Islet of Langerhans (tissue), 1 donor: ENCODE measurements around the gene PDCD4.

ENCODE experiments used
- FAIRE-seq: peaks from one replicate; lab custom pipeline; 2011; peaks lifted over from hg19 to GRCh38; lab: Jason Lieb, UNC

PDCD4 gene

GRCh38 chr10:110871298-110872084 lies at the start of gene PDCD4:
PDCD4 (plus strand) TSS chr10:110871928; CDS start chr10:110876028, 4,100 bp downstream.
- FAIRE-seq = no peak

GRCh38 chr10:110822035-110822711 lies 49.6 kb upstream of the PDCD4 start:
- FAIRE-seq = no peak

GRCh38 chr10:110822712-110823311 lies 48.9 kb upstream of the PDCD4 start:
- FAIRE-seq = peak; percentile 98

- FAIRE-seq = peak; percentile 13
Observed at GRCh38 chr10:110824152-110824441, 47.6 kb upstream of the PDCD4 start.

- peak; percentile 9 for FAIRE-seq
Observed at GRCh38 chr10:110824660-110825059, 47.1 kb upstream of the PDCD4 start.

GRCh38 chr10:110825508-110825907 lies 46.2 kb upstream of the PDCD4 start:
- no peak for FAIRE-seq

- no peak for FAIRE-seq
Observed at GRCh38 chr10:110827410-110827809, 44.3 kb upstream of the PDCD4 start.

- FAIRE-seq = no peak
Observed at GRCh38 chr10:110827875-110828274, 43.9 kb upstream of the PDCD4 start.

- FAIRE-seq = no peak
Observed at GRCh38 chr10:110828525-110828924, 43.2 kb upstream of the PDCD4 start.

- FAIRE-seq = no peak
Observed at GRCh38 chr10:110829721-110830410, 41.9 kb upstream of the PDCD4 start.

- no peak for FAIRE-seq
Observed at GRCh38 chr10:110833234-110833940, 38.3 kb upstream of the PDCD4 start.

GRCh38 chr10:110833941-110834628 lies 37.6 kb upstream of the PDCD4 start:
- peak; percentile 41 for FAIRE-seq

- no peak for FAIRE-seq
Observed at GRCh38 chr10:110834629-110835301, 37.0 kb upstream of the PDCD4 start.

GRCh38 chr10:110835841-110836240 lies 35.9 kb upstream of the PDCD4 start:
- no peak for FAIRE-seq

- FAIRE-seq = no peak
Observed at GRCh38 chr10:110836706-110837105, 35.0 kb upstream of the PDCD4 start.

GRCh38 chr10:110837418-110838171 lies 34.1 kb upstream of the PDCD4 start:
- FAIRE-seq = no peak

GRCh38 chr10:110840225-110840922 lies 31.4 kb upstream of the PDCD4 start:
- FAIRE-seq = no peak

GRCh38 chr10:110840923-110841428 lies 30.8 kb upstream of the PDCD4 start:
- no peak for FAIRE-seq

- FAIRE-seq = no peak
Observed at GRCh38 chr10:110841767-110842267, 29.9 kb upstream of the PDCD4 start.
